ENCODE results near the gene BTRC.
"Not testable (repeated sequence)": the region's sequence is repeated elsewhere in the genome, so short reads cannot be mapped to it uniquely, and the experiment has no call there.

The BTRC gene

DNA sequence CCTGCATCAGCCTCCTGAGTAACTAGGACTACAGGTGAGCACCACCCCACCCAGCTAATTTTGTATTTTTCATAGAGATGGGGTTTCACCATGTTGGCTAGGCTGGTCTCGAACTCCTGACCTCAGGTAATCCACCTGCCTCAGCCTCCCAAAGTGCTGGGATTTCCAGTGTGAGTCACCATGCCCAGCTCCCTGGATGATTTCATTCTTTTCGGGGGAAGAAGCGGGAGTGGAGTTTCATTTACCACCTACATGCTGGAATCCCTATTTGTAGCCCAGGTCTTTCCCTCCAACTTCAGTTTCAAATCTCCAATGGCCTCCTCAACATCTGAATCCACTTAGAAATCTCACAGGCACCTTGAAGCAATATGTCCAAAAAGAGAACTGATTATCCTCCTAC lies 2.9 kb upstream of the BTRC start:
- no peak for DNase-seq

DNA sequence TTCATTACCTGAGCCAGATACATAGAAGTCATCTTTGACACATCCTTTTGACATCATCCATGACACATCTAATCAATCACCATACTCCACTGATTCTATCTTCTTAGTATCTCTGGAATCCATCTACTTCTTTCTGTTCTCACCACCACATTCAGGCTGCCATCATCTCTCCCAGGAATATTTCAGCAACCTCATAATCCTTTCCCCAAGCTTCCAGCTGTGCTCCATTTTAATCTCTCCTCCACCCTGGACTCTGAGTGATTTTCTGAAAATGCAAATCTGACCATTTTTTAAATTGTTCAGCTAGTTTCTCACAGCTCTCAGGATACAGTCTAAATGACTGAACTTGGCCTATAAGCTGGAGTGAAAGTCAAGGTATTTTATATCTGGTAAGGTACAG lies 2.5 kb upstream of the BTRC start:
- DNase-seq, result no peak

DNA sequence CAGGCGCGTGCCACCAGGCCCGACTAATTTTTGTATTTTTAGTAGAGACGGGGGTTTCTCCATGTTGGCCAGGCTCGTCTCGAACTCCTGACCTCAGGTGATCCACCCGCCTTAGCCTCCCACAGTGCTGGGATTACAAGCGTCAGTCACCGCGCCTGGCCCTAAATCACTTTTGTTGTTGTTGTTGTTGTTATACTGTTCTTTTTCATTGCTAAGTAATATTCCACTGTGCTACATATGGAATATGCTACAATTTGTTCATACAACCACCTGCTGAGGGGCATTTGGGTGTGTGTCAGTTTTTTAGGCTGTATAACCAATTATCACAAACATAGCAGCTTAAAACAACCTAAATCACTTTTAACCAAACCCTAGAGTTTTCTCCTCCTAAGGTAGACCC lies 1.1 kb upstream of the BTRC start:
- DNase-seq, result not testable (repeated sequence)

DNA sequence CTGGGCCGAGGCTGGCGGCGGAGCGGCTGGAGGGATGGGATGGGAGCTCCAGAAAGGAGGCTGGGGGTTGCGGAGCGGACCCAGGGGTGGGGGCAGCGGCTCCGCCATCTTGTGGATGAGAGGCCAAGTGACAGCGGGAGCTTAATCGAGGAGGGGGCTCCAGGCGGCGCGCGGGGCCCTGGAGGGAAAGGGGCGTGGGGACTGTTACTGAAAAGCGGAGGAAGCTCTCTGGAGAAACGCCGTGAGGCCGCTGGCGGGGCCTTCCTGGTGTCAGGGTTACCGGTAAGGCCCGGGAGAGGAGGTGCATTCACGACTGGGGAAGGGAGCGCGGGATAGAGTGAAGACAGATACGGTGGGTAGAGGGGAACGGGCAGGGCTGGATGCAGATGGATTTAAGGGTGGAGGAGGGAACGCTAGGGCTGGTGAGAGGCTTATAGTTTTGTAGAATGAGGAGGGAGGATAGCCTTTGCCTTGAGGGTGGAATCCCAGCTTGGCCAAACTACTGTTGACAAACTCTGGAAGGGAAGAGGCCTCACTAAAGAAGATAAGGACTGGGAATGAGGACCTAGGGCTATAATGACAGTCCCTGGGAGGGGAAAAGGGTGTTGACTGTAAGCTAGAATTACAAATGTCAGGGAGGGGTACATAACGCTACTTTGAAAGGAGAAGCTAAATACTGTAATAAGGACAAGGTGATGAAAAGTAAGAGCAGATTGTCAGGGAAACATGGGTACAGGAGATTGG lies 535 bp downstream of the BTRC start:
- DNase-seq, result peak; percentile 62

DNA sequence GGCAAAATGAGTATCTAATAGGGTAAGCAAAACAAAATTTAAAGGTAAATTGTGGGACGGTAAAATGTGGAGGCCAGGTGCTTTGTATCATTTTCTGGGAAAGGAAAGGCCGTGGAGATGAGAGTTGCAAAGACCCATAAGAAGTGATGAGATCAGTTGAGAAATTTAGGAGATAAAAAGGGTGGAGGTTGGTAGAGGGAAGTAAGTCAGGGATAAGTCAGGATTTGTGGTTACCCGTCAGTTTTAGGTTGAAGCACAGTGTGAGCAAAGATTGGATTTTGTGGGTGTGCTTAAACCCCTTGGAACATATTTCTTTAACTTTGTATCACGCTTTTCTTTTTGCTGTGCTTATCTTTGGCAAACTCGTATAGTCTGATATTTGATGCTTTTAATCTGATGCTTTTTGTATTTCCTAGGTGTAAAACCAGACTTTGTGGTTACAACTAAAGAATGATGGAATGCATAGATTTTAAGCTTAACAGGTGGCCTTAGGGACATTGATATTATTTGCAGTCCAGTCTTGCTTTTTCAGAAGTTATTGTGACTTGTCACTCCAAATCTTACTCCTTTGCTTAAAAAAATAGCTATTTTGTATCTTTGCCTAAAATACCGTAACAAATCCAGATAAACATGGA lies 1.2 kb downstream of the BTRC start:
- no peak for DNase-seq

DNA sequence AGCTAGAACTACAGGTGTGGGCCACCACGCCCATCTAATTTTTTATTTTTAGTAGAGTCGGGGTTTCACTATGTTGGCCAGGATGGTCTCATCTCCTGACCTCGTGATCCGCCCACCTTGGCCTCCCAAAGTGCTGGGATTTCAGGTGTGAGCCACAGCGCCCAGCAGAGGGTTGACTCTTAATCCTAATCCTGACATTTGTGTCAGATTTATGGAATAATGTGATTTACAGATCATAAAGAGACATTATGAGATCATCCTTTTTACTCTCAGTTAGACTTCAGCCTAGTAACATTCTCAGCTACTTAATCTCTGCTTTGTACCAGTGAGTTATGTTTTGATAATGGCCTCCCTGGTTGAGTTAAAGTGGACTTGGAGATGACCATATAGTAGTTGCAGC lies 2.2 kb downstream of the BTRC start:
- DNase-seq, result no peak

DNA sequence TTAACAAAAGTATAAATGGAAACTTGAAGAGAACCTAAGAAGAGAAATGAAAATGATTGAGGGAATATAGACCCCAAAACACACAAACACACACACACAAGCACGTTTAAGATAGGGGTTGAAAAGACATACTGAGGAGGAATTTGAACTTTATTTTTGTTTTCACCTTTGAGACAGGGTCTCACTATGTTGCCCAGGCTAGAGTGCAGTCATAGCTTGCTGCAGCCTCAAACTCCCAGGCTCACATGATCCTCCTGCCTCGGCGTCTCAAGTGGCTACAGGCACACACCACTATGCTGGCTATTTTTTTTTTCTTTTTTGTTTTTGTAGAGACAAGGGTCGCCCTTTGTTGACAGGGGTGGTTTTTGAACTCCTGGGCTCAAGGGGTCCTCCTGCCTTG lies 4.0 kb downstream of the BTRC start:
- no peak for DNase-seq

DNA sequence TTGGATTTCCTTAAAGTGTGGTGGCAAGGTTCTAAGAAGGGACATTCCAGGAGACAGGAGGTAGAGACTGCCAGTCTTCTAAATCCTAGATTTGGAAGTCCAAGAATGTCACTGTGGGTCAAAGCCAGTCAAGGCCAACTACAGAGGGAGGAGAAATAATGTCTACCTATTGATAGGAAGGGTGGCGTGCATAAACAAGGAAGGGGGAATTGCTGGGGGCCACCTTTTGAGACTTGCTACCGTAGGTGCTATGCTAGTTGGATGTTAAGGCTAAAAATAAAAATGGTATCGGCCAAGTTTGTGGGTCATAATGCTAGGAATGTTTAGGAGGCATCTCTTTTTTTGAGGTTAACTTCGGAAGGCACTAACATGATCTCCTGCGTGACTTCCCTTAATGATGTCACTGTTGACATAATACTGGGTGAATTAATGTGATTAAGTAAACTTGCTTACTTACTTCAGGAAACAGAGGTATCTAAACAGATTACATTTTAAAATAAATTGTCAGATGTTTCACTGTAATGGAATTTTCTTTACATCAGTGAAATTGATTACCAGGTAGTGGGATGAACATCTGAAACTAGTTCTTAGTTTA lies 4.8 kb downstream of the BTRC start:
- DNase-seq, result no peak

DNA sequence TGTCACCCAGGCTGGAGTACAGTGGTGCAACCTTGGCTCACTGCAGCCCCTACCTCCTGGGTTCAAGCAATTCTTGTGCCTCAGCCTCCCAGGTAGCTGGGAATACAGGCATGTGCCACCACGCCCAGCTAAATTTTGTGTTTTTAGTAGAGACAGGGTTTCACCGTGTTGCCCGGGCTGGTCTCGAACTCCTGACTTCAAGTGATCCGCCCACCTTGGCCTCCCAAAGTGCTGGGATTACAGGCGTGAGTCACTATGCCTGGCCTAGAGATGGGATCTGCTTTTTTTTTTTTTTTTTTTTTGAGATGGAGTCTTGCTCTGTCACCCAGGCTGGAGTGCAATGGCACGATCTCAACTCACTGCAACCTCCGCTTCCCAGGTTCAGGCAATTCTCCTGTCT lies 6.1 kb downstream of the BTRC start:
- not testable (repeated sequence) for DNase-seq

DNA sequence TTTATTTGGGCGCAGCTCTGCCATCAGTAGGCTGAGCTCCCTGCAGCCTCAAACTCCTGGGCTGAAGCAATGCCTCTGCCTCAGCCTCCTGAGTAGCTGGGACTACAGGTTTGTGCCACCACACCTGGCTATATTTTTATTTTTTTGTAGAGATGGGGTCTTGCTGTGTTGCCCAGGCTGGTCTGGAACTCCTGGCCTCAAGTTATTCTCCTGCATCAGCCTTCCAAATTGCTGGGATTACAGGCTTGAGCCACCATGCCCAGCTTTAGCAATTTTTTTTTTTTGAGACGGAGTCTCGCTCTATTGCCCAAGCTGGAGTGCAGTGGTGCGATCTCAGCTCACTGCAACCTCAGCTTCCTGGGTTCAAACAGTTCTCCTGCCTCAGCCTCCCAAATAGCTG lies 6.9 kb downstream of the BTRC start:
- not testable (repeated sequence) for DNase-seq

DNA sequence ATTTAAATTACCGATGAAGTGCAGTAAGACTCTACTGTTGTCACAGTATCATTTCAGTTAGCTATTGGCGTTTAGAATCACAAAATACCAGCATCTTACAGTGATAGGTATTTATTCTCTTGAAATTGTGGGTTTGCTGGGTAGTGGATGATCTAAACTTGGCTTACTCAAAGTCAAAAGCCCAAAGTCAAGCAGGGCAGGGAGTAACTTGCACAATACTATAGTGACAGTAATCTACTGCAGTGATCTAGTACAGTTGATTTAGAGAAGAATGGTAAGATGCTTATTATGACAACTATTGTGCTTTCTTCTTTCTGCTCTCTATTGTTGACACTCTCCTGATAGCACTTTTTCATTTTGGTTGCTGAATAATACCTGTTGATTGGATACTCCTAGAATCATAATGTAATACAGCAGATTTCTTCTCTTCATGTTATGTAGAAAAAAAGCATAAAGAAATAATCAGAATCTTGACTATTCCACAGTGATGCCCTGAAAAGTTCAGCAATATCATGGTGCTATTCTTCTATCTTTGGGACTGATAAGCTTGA lies 10.0 kb downstream of the BTRC start:
- DNase-seq, result no peak

DNA sequence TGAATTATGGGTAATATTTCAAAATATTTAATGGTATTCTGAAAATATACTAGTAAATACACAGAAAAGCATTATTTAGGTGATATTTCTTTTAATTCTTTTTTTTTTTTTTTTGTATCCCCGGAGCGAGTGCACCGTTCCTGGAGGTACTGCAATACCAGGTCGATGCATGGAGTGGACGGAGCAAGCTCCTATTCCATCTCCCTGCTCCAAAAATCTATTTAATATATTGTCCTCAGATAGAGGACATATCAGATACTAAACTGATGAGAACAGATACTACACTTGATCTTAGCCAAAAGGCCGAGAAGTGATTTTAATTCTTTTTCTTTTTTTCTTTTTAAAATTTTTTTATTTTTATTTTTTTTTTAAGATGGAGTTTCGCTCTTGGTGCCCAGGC lies 10.8 kb downstream of the BTRC start:
- no peak for DNase-seq

DNA sequence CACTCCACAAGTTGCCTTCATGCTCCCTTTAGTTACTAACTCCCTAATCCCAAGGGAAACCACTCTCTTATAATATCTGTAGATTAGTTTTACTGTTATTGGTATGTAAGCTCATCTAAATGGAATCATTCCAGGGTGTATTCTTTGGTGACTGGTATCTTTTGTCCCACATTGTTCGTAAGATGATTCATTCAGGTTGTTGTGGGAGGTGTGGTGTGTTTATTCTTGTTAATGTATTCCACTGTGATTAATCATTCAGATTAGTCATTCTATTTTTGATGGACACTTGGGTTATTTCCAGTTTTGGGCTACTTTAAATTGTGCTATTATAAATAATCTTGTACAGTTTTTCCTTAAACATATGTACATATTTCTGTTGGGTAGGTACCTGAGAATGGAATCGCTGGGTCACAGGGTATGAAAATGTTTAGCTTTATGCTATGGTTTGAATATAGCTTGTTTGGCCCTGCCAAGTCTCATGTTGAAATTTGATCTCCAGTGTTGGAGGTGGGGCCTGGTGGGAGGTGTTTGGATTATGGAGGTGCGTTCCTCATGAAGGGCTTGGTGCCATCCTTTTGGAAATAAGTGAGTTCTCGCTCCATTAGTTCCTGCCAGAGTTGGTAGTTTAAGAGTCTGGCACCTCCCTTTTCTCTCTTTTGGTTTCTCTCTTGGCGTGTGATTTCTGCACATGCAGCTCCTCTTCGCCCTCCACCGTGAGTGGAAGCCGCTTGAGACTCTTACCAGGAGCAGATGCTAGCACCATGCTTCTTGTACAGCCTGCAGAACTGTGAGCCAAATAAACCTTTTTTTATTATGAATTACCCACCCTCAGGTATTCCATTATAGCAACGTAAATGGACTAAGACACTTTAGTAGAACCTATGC lies 13.8 kb downstream of the BTRC start:
- peak; percentile 35 for DNase-seq

DNA sequence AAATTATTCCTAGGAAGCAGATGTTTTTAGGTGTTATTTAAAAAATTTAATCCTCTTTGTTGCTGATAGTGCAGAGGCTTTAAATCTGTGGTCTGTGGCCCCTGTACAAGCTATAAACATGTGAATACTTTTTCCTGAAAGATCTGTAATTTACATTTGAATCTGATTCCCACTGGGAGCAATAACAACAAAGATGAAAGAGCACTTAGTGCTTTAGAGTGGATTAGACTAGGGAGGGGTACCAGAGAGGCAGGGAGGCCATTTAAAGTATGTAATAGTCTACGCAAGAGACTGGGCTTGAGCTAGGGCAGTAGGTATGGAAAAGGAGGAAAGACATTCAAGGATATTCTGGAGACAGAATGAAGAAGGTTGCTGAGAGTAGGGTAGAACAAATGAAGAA lies 19.1 kb downstream of the BTRC start:
- DNase-seq, result no peak

DNA sequence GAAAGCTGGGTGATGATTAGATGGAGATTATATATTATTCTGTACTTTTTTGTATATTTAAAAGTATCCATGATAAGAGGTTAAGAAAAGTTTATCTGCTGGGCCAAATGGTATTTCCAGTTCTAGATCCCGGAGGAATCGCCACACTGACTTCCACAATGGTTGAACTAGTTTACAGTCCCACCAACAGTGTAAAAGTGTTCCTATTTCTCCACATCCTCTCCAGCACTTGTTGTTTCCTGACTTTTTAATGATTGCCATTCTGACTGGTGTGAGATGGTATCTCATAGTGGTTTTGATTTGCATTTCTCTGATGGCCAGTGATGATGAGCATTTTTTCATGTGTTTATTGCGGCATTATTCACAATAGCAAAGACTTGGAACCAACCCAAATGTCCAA lies 20.0 kb downstream of the BTRC start:
- DNase-seq, result not testable (repeated sequence)

DNA sequence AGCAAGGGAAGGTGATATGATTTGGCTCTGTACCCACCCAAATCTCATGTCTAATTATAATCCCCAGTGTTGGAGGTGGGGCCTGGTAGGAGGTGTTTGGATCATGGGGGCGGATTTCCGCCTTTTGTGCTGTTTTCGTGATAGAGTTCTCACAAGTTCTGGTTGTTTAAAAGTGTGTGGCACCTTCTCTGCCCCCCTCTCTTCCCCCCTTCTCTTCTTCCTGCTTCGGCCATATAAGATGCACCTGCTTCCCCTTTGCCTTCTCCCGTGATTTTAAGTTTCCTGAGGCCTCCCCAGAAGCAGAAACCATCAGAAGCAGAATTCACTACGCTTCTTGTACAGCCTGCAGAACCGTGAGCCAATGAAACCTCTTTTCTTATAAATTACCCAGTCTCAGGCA lies 21.1 kb downstream of the BTRC start:
- DNase-seq, result no peak

DNA sequence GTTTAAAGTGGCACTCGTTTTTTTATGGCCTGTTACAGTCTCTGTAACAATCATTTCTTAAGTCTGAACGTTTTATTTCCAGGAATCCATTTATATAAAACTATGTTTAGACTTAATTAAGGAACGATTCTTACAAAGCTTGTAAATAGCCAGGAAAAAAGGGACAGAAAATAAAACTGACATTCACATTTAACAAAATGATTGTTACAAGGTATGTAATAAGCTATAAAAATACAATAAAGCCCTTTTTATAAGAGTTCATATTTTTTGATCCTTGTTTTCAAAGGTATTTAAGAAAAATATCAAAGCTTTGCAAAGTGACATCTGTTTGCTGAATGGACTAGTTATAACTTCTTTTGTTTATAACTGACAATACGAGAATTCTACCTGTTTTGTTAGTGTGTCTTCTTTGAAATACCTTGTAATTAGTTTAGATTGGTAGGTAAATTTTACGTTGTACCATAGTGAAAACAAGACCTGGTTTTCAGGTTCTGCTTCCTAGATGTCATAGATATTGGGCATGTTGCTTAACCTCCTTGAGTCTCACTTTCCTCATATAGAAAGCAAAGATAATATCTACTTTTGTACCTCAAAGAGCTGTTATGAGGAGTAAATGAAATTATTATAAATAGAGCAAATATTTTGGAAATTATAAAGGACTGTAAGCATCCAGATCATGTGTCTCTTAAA lies 25.8 kb downstream of the BTRC start:
- no peak for DNase-seq

DNA sequence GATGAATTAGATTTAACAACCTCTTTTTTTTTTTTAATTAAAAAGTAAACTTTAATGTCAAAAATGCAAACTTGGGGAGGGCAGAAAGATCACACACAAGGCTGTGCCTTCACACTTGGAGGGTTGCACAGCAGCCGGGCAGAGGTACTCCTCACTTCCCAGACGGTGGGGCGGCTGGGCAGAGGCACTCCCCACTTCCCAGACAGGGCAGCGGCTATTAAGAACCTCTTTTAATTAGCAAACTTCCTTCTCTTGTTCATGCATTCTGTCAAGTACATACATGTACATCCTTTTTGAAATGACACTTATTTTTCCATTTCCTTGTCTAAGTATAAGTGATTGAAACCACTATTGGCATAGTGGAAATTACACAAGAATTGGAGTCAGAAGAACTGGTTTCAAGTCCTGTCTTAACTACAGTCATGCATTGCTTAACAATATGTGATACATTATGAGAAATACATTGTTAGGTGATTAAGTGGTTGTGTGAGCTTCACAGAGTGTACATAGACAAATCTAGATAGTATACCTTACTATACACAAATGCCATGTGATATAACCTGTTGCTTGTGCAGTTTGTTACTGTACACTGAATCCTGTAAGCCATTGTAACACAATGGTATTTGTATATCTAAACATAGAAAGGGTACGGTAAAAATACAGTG lies 26.5 kb downstream of the BTRC start:
- DNase-seq, result no peak

DNA sequence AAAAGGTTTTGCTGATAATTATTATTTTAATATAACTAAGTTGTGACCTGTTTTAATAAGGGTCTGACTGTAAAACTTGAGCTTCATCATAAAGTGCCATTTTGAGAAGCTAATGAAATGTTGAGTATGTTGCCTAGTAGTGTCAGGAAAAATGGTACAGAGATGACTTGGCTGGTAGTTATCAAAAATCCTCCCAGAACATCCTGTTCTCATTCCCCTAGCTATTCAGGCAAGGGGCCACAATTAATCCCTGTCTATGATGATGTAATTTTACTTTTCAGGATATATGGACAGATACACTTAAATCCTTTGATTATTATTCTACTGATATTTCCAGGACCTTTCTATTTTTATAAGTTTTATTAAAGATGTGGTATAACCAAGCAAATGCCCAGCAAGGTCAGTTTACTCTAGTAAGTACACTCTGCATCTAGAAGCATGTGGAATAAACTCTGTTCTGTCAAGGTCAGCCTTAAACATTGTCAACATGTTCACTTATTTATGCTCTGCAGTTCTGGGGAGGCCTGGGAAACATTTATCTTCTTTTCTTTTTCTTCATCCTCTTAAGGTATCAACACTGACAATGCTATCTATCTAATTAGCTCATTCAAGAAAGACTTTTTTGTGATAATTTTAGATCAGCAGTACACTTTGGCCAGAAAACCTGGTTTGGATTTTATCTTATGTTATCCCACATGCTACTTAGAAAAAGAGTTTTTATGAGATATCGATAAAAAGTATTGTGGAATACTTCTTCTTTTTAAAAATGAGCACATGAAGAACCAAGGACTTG lies 32.1 kb downstream of the BTRC start:
- no peak for DNase-seq

DNA sequence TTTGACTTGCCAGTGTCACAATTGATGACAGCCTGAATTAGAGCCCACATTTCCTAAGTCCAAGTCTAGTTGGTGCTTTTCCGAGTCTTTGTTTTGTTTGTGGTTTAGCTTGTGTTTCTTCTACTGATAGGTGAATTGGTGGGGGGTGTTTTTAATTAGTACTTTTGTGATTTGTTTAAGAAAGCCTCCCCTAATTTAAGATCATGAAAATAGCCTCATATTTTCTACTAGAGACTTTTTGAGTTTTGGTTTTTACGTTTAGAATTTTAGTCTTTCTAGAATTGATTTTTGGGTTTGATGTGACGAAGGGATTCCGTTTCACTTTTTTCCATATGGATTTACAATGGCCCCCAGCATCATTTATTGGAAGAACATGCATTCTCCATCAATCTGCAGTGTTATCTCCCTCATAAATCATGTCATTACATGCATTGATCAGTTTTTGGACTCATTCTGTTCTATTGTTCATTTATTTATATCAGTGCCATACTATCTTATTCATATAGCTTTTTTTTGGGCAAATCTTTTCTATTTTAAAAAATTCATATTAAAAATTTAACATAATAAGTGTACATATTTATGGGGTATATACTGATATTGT lies 32.8 kb downstream of the BTRC start:
- DNase-seq, result no peak

Data from NCI-H510A treated with DMSO at 0.1 percent for 48 hours (cell line).